Spleen (tissue), 7 donors: ENCODE measurements around the gene PPM1E.

ENCODE experiments used
- CTCF ChIP-seq, 11 experiments: fragments of 200-600 bp in 7 of 11; fragments of 450-650 bp in 4 of 11; sonication (generic) in 4 of 11; IDR thresholded peaks in 8 of 11; conservative IDR thresholded peaks in 3 of 11; 1 replicate in 7 of 11; 2 replicates in 4 of 11; pipeline versions ENCODE4 v1.4.0 to v1.8.0; 2016 to 2021; ENCODE audit warnings: antibody characterized with exemption in 11 of 11, inconsistent platforms in 4 of 11, mild to moderate bottlenecking in 1 of 11
- POLR2AphosphoS5 ChIP-seq, 3 donors: sonication (generic); formaldehyde crosslinking; IDR thresholded peaks; one replicate each; pipeline ENCODE4 v1.5.1; 2017; ENCODE audit warnings: antibody characterized with exemption in 3 of 3
- donor health status: DM: no; HTN: no; CAD: no; lungs with moderate emphysema.
- donor health status: DM: no; HTN: no; CAD: no.
- donor health status: DM: no; HTN: no; CAD: no.

- no peak for TF ChIP-seq CTCF (IDR thresholded peaks at IDR 0.05 in 8 of 11, conservative IDR thresholded peaks at IDR 0.05 in 3 of 11)
- no peak for TF ChIP-seq POLR2AphosphoS5 (IDR thresholded peaks at IDR 0.05)
These were observed 269.3 kb downstream of the PPM1E start for GRCh38 chr17:59024916-59025315.
